ENCODE measurements around the gene TRH.
"Not testable (repeated sequence)": the region's sequence is repeated elsewhere in the genome, so short reads cannot be mapped to it uniquely, and the experiment has no call there.

TRH gene

DNA sequence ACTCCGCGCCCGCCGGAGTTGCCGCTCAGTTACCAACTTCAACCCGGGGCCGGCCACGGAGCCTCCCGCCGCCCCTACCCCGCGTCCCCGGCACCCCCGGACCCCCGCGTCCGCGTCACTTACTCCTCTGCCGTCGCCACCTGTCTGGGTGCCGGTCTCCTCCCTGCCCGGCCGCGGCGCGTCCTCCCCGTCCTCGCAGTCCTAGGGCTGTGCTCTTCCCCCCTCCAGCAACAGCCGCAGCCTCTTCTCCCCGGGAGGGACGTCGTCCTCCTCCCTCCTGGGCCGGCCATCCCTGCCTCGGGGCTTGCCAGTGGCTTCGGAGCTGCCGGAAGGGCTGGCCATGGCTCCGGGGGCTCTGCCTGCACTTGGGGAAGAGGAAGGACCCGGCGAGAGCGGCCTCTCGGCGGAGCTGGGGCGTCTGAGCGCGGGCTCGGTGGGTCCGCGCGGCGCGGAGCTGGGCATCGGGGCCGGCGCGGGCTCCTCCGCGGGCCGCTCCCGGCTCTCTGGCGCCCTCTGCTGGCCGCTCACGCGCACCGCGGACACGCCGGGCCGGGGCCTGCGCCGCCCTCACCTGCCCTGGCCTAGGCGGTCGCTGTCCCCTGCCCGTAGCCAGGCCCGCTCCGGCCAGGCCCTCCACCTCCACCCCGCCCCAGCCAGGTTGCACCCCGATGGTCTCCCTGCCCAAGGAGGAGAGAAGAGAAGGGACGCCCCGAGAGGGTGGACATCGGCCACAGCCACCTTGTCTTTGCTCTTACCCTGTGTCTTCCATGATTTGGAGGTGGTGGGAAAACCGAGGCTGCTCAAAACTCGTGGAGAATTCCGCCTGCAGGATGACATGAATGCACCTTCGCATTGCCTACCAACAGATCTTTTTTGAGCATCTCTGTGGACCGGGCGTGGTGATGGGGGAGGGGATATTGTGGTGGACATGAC, 28.4 kb downstream of the TRH start:
- in situ Hi-C loops (cut with HindIII; ENCODE audit: low sequenced_read_pairs), result not testable (repeated sequence)

DNA sequence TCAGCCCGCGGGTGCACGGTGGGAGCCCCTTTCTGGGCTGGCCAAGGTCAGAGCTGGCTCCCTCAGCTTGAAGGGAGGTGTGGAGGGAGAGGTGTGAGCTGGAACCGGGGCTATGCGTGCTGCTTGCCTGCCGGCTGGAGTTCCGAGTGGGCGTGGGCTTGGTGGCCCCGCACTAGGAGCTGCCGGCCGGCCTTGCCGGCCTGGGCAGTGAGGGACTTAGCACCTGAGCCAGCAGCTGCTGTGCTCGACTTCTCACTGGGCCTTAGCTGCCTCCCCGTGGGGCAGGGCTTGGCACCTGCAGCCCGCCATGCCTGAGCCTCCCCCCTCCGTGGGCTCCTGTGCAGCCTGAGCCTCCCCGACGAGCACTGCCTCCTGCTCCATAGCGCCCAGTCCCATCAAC, 36.0 kb downstream of the TRH start:
- in situ Hi-C loops (cut with HindIII; ENCODE audit: low sequenced_read_pairs), result no loop called here

DNA sequence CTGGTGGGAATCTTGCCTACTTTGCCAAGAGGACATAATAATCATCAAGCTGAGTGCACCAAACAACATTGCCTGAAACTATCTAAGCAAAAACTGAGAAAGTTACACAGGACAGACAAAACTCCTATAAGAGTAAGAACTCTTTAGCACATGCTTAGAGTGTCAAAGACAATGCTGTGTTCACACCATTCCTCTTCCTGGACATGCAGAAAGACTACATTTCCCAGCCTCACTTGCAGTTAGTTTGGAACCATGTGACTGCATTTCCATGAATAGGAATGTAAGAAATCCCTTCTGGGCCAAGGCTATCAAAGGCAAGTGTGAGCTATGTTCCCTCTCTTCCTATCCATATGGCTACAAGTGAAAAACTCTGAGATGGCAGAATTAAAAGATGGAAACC, 37.6 kb downstream of the TRH start:
- in situ Hi-C loops (cut with HindIII; ENCODE audit: low sequenced_read_pairs), result not testable (repeated sequence)

DNA sequence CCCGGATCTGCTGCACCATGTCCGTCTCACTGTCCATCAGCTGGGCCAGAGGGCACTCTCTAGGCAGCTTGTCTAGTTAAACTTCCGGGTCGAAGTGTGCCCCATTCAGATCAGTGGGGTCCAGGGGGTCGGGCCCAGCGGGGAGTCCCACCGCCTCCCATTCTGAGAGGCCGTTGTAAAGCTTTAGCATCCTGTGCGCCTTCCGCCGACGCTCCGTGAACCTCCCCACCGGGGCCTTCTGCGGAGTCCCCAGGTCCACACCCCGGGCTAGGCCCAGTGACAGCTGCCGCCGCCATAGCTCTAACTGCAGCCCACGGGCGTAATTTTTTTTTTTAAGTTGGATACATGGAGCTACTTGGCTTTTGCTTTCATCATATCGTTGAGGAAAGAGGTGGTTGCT, 38.7 kb downstream of the TRH start:
- in situ Hi-C loops (cut with HindIII; ENCODE audit: low sequenced_read_pairs), result not testable (repeated sequence)

DNA sequence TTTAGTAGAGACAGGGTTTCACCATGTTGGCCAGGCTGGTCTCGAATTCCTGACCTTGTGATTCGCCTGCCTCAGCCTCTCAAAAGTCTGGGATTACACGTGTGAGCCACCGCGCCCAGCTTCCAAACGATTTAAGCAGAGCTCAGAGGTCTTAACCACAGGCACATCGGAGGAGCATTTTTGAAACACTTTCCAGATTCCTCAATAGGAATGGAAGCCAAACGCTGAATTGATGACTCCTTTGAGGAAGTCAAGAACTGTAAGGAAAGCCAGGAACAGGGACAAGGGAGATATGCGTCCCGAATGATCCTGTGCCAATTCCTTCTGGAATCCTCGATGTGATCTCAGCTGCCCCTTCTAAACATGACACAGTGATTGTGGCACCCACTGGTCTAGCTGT, 40.0 kb downstream of the TRH start:
- in situ Hi-C loops (cut with HindIII; ENCODE audit: low sequenced_read_pairs), result no loop called here

DNA sequence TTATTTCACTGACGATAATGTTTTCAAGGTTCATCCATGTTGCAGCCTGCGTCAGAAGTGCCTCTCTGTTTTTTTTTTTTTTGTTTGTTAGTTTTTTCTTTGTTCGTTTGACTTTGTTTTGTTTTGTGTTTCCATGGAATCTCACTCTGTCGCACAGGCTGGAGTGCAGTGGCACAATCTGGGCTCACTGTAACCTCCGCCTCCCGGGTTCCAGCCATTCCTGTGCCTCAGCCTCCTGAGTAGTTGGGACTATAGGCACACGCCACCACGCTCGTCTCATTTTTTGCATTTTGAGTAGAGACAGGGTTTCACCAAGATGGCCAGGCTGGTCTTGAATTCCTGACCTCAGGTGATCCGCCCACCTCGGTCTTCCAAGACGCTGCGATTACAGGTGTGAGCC, 43.1 kb downstream of the TRH start:
- in situ Hi-C loops (cut with HindIII; ENCODE audit: low sequenced_read_pairs), result not testable (repeated sequence)

DNA sequence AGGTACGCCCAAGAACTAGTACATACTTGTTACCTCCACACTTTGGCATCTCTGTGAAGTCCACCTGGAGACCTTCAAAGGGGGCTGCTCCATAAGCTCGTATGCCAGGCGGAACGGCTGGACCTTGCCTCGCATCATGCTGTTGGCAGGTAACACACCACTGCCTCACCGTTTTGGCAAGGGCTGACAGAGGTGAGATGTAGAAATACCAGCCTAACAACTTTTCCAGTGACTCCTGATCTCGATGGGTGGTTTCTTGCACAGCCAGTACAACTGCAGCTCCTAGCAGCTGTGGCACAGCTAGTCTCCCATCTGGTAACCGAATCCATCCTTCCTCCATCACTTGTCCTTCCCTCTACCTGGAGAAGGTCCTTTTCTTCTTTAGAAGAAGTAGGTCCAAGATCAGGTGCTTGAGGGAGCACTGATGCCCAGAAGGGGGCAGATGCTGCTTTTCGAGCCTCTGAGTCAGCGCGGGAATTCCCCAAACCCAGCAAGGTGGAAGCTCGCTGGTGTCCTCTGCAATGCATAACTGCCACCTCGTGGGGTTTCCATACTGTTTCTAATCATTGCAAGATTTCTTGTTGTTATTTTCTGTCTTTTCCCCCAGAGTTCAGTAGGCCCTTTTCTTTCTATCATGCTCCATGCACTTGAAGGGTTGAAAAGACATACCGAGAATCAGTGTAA, 51.8 kb downstream of the TRH start:
- in situ Hi-C loops (cut with HindIII; ENCODE audit: low sequenced_read_pairs), result not testable (repeated sequence)

DNA sequence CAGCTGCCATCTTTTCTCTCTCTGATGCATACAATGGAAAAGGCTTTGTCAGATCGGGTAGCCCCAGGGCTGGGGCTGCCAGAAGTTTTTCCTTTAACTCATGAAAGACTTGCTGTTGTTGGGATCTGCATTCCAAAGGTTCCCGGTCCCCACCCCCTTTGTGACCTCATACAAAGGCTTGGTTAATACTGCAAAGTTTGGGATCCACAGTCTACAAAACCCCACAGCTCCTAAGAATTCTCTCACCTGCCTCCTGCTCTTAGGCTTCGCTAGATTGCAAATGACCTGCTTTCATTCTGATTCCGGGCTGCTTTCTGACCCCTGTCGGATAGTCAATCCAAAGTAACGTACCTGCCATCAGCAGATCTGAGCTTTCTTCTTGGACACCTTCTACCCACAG, 52.9 kb downstream of the TRH start:
- in situ Hi-C loops (cut with HindIII; ENCODE audit: low sequenced_read_pairs), result not testable (repeated sequence)
